Heart right ventricle (tissue), 16 donors: ENCODE measurements around the gene TBC1D19. TPM values are rescaled to one million over a fixed set of nuclear protein-coding genes. Genes with fewer than 3 reads are reported as not detected.

Experiments used
- ATAC-seq, 8 donors: fragments of 200-7000 bp; cut with Tn5 transposase; one replicate each; pipeline ENCODE4 v1.9.1; 2020; ENCODE audit warnings: mild to moderate bottlenecking in 8 of 8, moderate library complexity in 8 of 8, moderate number of reproducible peaks in 1 of 8
- DNase-seq, 2 donors: peaks; one replicate each; pipeline ENCODE4 v3.0.0-alpha.2; 2020
- H3K27ac ChIP-seq, 10 donors: fragments of 200-600 bp; sonication (generic) in 2 of 10; one replicate each; pipeline versions ENCODE4 v1.5.0 to v1.8.0; 2020 to 2022; ENCODE audit warnings: mild to moderate bottlenecking in 3 of 10
- H3K27me3 ChIP-seq, 7 donors: fragments of 200-600 bp; one replicate each; pipeline ENCODE4 v1.8.0; 2021 to 2022; ENCODE audit warnings: mild to moderate bottlenecking in 2 of 7
- H3K36me3 ChIP-seq, 9 donors: fragments of 200-600 bp; sonication (generic) in 1 of 9; one replicate each; pipeline versions ENCODE4 v1.5.0 to v1.8.0; 2020 to 2022; ENCODE audit warnings: mild to moderate bottlenecking in 2 of 9
- H3K4me1 ChIP-seq, 9 donors: fragments of 200-600 bp; sonication (generic) in 1 of 9; one replicate each; pipeline versions ENCODE4 v1.5.0 to v1.8.0; 2020 to 2022; ENCODE audit warnings: mild to moderate bottlenecking in 4 of 9
- H3K4me3 ChIP-seq, 10 donors: fragments of 200-600 bp; sonication (generic) in 2 of 10; one replicate each; pipeline versions ENCODE4 v1.5.0 to v1.8.0; 2020 to 2022; ENCODE audit warnings: mild to moderate bottlenecking in 7 of 10, moderate library complexity in 2 of 10
- H3K9me3 ChIP-seq, 11 donors: fragments of 200-600 bp in 10 of 11; sonication (generic) in 2 of 11; one replicate each; pipeline versions ENCODE4 v1.5.0 to v1.8.0; 2013 to 2022; ENCODE audit warnings: mild to moderate bottlenecking in 2 of 11, control low read depth in 1 of 11, moderate library complexity in 1 of 11
- WGBS, 2 donors: extraction: QIAGEN DNeasy Blood & Tissue Kit; methylation state at CpG; one replicate each; pipeline ENCODE4 v1.1.7; 2013; ENCODE audit warnings: inconsistent platforms in 1 of 2; 5-methylcytosine and 5-hydroxymethylcytosine counted together
- intact Hi-C, 10 donors: fragments of 100-400 bp; cut with DNase I; formaldehyde crosslinking; loops; one replicate each; pipeline versions ENCODE4 v1.11.1 to v1.14.2; 2022
- polyA plus RNA-seq, 2 donors: library from polyadenylated mRNA; stranded (reverse); fragments of 200-250 nt; gene quantifications; one replicate each; pipeline ENCODE4 v1.2.3, GENCODE V29; 2013
- total RNA-seq, 10 donors: library from RNA; stranded (reverse); fragmentation: NEBNext Ultra II Directional in 3 of 10; extraction: Animal tissue kit (Norgen Biotek cat#: 25700) in 3 of 10; gene quantifications; one replicate each; pipeline versions ENCODE4 v1.2.1 to v1.2.4, GENCODE V29; 2021 to 2023
- TF ChIP-seq, protein P1 (sequence below), 9 donors: fragments of 200-600 bp; sonication (generic) in 2 of 9; IDR thresholded peaks; one replicate each; pipeline versions ENCODE4 v1.5.0 to v1.8.0; 2021 to 2022; ENCODE audit warnings: antibody characterized with exemption in 9 of 9, mild to moderate bottlenecking in 5 of 9, moderate library complexity in 1 of 9
- donor health status: Arrhythmogenic right ventricular cardiomyopathy.
- donor health status: ischemic (EF 13 %, LVEDD 7.1; RV severe dilation, severe dysfunction).
- donor health status: healthy with polysubstance abuse.
- donor health status: DM: no; HTN: yes; CAD: no.
- donor health status: DM: no; HTN: no; CAD: no.
- donor health status: ischemic (EF 25% LVEDD 6.9; RV normal size, moderate dysfunction).
- donor health status: ischemic (EF 25% LVEDD 5.7; RV mildly dilated, moderate dysfunction).
- donor health status: healthy.
- donor health status: DM: yes; HTN: yes; CAD: no.
- donor health status: Ischemic cardiomyopathy.
- donor health status: ischemic (EF 35%, LVEDD 5.7; RV mildly dilated, moderate dysfunction).
- donor health status: nonischemic (EF 11% LVEDD 7.7; RV severe dilation, severe dysfunction).
- donor health status: DM: yes; HTN: yes; CAD: no.
- donor health status: PGD.
- donor health status: ischemic (EF 29% LVEDD 5.4; RV normal size, mild dysfunction).
- donor health status: nonischemic (EF 23%, LVEDD 6.1; RV moderate dilation, normal function).

Gene TBC1D19
- total and polyA plus RNA-seq, 12 donors = 1.6 to 10.7 (median 9.4) TPM

DNA sequence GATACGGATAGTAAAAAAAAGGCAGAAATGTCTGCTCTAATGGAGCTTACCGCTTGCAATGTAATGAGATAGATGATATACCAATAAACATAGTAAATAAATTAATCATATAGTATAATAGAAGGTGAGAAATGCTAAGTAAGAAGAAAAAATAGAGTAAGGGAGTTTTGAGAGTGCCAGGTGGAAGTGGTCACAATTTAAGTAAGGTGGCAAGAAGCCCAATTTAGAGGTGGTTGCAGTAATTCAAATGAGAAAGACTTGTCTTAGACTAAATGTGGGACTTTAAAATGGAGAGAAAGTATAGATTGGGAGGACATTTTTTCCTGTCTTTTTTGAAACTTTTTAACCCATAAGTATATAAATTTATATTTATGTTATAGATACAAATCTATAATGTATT, 26.0 kb downstream of the TBC1D19 start:
- Histone ChIP-seq H3K9me3 (no peaks in the 10 kb centered on the region), H3K27ac (no peak overlapping the region), H3K36me3 (no peaks in the 10 kb centered on the region), H3K4me1 (peaks cover 0 to 22% (median 5%) of the 10 kb centered on the region in 9 donors), H3K4me3 (no peak overlapping the region), H3K27me3 (no peaks in the 10 kb centered on the region)
- 97 to 98% methylated on average over 2 of the region's 2 CpGs for WGBS, 2 donors
- intact Hi-C loops = no loop called here
- ATAC-seq (no peak), DNase-seq (no peak)
- TF ChIP-seq, protein P1, sequence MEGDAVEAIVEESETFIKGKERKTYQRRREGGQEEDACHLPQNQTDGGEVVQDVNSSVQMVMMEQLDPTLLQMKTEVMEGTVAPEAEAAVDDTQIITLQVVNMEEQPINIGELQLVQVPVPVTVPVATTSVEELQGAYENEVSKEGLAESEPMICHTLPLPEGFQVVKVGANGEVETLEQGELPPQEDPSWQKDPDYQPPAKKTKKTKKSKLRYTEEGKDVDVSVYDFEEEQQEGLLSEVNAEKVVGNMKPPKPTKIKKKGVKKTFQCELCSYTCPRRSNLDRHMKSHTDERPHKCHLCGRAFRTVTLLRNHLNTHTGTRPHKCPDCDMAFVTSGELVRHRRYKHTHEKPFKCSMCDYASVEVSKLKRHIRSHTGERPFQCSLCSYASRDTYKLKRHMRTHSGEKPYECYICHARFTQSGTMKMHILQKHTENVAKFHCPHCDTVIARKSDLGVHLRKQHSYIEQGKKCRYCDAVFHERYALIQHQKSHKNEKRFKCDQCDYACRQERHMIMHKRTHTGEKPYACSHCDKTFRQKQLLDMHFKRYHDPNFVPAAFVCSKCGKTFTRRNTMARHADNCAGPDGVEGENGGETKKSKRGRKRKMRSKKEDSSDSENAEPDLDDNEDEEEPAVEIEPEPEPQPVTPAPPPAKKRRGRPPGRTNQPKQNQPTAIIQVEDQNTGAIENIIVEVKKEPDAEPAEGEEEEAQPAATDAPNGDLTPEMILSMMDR (IDR thresholded peaks at IDR 0.05) = no peak

DNA sequence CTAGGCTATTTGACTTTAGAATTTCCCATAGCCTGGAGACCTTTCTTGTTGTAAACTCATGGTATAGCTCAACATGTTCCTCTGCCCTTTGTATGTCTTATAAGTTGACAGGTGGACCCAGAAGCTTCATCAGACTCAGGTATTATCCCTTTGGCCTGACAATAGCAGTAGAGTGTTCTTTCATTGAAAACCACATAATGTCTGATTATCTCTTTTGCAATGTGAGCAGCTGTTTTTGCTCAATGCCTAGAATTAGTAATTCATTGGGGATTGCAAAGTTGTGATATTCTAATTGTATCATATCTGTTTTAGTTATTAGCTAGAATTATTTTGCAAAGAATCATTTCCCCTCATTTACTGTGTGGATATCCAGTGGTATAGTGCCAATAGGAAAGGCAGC, 27.5 kb downstream of the TBC1D19 start:
- ATAC-seq = no peak

DNA sequence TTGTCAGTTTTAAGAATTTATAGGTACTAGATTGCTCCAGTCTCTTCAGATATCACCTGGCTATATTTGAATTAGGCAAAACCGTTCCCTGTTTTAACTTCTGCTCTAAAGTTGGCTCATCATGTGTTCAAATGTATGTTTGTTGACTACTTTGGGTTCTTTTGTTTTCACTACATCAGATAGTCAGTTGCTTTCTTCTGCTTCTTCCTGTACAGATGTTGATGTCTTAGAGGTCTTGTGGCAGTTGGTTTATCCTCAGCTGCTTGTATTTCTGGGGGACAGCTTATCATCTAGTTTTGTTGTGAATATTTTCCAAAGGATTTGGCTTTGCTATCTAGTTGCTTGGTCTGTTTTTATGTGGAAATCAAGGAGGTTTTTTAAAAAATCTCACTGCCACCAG, 28.0 kb downstream of the TBC1D19 start:
- H3K27ac ChIP-seq = no peak overlapping the region
- ATAC-seq = no peak
- DNase-seq = no peak
- H3K27me3 ChIP-seq = no peaks in the 10 kb centered on the region
- peaks cover 0 to 22% (median 5%) of the 10 kb centered on the region in 9 donors for H3K4me1 ChIP-seq
- TF ChIP-seq, protein P1 (IDR thresholded peaks at IDR 0.05) = no peak
- no peaks in the 10 kb centered on the region for H3K36me3 ChIP-seq
- intact Hi-C loops = no loop called here
- no peak overlapping the region for H3K4me3 ChIP-seq
- no peaks in the 10 kb centered on the region for H3K9me3 ChIP-seq
- 66 to 74% methylated on average over 1 of the region's 1 CpG for WGBS, 2 donors

More for the DNA sequence above, 27.5 kb downstream of the TBC1D19 start:
- H3K4me1 ChIP-seq = peaks cover 0 to 22% (median 5%) of the 10 kb centered on the region in 9 donors
- no peak overlapping the region for H3K27ac ChIP-seq
- no peaks in the 10 kb centered on the region for H3K36me3 ChIP-seq
- intact Hi-C loops = no loop called here
- TF ChIP-seq, protein P1 (IDR thresholded peaks at IDR 0.05) = no peak
- no peaks in the 10 kb centered on the region for H3K9me3 ChIP-seq
- DNase-seq = no peak
- no peaks in the 10 kb centered on the region for H3K27me3 ChIP-seq
- H3K4me3 ChIP-seq = no peak overlapping the region

DNA sequence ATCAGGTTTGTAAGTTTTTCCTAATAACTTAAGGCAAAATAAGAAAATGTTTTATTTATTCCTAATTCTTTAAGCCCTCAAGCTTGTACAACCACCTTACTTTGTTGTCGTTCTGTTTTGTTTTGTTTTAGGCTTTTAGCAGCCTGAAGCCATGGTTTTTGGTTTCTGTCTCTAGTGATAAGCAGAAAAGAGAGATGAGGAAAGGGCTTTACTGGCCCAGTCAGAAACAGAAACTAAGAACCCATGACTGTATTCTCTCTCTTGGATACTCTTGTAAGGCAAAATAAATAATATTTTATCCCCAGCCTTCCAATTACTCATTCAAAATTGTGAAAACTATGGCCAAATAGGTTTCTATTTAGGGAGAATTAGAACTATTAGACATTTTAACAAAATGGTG, 29.4 kb downstream of the TBC1D19 start:
- TF ChIP-seq, protein P1 (IDR thresholded peaks at IDR 0.05) = no peak
- no peak for DNase-seq
- Histone ChIP-seq H3K36me3 (peaks cover 0 to 8% (median 0%) of the 10 kb centered on the region in 9 donors), H3K27me3 (no peaks in the 10 kb centered on the region), H3K4me3 (no peak overlapping the region), H3K4me1 (peaks cover 0 to 22% (median 4%) of the 10 kb centered on the region in 9 donors), H3K27ac (no peak overlapping the region), H3K9me3 (no peaks in the 10 kb centered on the region)
- intact Hi-C loops = no loop called here
- ATAC-seq = no peak
- WGBS, 2 donors = 83 to 87% methylated on average over 1 of the region's 1 CpG
